ENCODE measurements around the gene SCARF2.

The SCARF2 gene

GRCh38 chr22:20469110-20469868, 31.7 kb upstream of the SCARF2 start:
- Histone ChIP-seq H3K36me3 (ENCODE audit: insufficient read depth, low read length) (peaks cover 7% of the 10 kb centered on the region), H3K9me2 (ENCODE audit: low read depth, low read length) (no peaks in the 10 kb centered on the region), H3K79me2 (ENCODE audit: insufficient read depth, low read length) (no peaks in the 10 kb centered on the region), H3K9me3 (ENCODE audit: low read length) (no peaks in the 10 kb centered on the region), H3K9ac (ENCODE audit: low read length) (no peak overlapping the region), H3F3A (ENCODE audit: insufficient read depth, low read length) (no peaks in the 10 kb centered on the region), H3K4me3 (ENCODE audit: low read depth, low read length, poor library complexity, severe bottlenecking) (no peak overlapping the region), H3K4me1 (ENCODE audit: insufficient read depth, low read length, severe bottlenecking) (peaks cover 4% of the 10 kb centered on the region), H3K27me3 (ENCODE audit: insufficient read depth, low read length) (no peaks in the 10 kb centered on the region), H3K27ac (ENCODE audit: low read depth, low read length, poor library complexity, severe bottlenecking) (no peak overlapping the region), H3K4me2 (ENCODE audit: low read length) (no peak overlapping the region), H2AFZ (ENCODE audit: low read length) (no peak overlapping the region), H4K20me1 (ENCODE audit: insufficient read depth, low read length) (no peaks in the 10 kb centered on the region)
- TF ChIP-seq CTCF (IDR thresholded peaks at IDR 0.05; ENCODE audit: low read length) (no peak), EZH2 (IDR thresholded peaks at IDR 0.05; ENCODE audit: borderline replicate concordance, low read length) (no peak)

- Histone ChIP-seq H3K9me2 (ENCODE audit: low read depth, low read length) (no peaks in the 10 kb centered on the region), H3K36me3 (ENCODE audit: insufficient read depth, low read length) (peaks cover 7% of the 10 kb centered on the region), H3K9me3 (ENCODE audit: low read length) (no peaks in the 10 kb centered on the region), H4K20me1 (ENCODE audit: insufficient read depth, low read length) (no peaks in the 10 kb centered on the region), H3K4me2 (ENCODE audit: low read length) (no peak overlapping the region), H3K9ac (ENCODE audit: low read length) (no peak overlapping the region), H3K4me1 (ENCODE audit: insufficient read depth, low read length, severe bottlenecking) (peaks cover 24% of the 10 kb centered on the region), H3K27me3 (ENCODE audit: insufficient read depth, low read length) (no peaks in the 10 kb centered on the region), H3K4me3 (ENCODE audit: low read depth, low read length, poor library complexity, severe bottlenecking) (no peak overlapping the region), H3K79me2 (ENCODE audit: insufficient read depth, low read length) (no peaks in the 10 kb centered on the region), H2AFZ (ENCODE audit: low read length) (no peak overlapping the region), H3F3A (ENCODE audit: insufficient read depth, low read length) (no peaks in the 10 kb centered on the region), H3K27ac (ENCODE audit: low read depth, low read length, poor library complexity, severe bottlenecking) (no peak overlapping the region)
- TF ChIP-seq EZH2 (IDR thresholded peaks at IDR 0.05; ENCODE audit: borderline replicate concordance, low read length) (no peak), CTCF (IDR thresholded peaks at IDR 0.05; ENCODE audit: low read length) (no peak)
Measured at GRCh38 chr22:20466659-20467379, 29.2 kb upstream of the SCARF2 start.

- Histone ChIP-seq H3K27me3 (ENCODE audit: insufficient read depth, low read length) (no peaks in the 10 kb centered on the region), H3K4me1 (ENCODE audit: insufficient read depth, low read length, severe bottlenecking) (peaks cover 24% of the 10 kb centered on the region), H3K9me3 (ENCODE audit: low read length) (no peaks in the 10 kb centered on the region), H3K79me2 (ENCODE audit: insufficient read depth, low read length) (no peaks in the 10 kb centered on the region), H3K4me2 (ENCODE audit: low read length) (no peak overlapping the region), H3K9me2 (ENCODE audit: low read depth, low read length) (no peaks in the 10 kb centered on the region), H3K27ac (ENCODE audit: low read depth, low read length, poor library complexity, severe bottlenecking) (no peak overlapping the region), H2AFZ (ENCODE audit: low read length) (no peak overlapping the region), H3K36me3 (ENCODE audit: insufficient read depth, low read length) (no peaks in the 10 kb centered on the region; the same call in 1 of the 2 replicates), H3F3A (ENCODE audit: insufficient read depth, low read length) (no peaks in the 10 kb centered on the region), H3K4me3 (ENCODE audit: low read depth, low read length, poor library complexity, severe bottlenecking) (no peak overlapping the region), H3K9ac (ENCODE audit: low read length) (no peak overlapping the region), H4K20me1 (ENCODE audit: insufficient read depth, low read length) (no peaks in the 10 kb centered on the region)
- no peak for TF ChIP-seq EZH2 (IDR thresholded peaks at IDR 0.05; ENCODE audit: borderline replicate concordance, low read length)
- no peak for TF ChIP-seq CTCF (IDR thresholded peaks at IDR 0.05; ENCODE audit: low read length)
Measured at GRCh38 chr22:20465759-20466077, 28.1 kb upstream of the SCARF2 start.
